GM18868 (cell line): ENCODE results near the gene PIGU.
A peak's percentile ranks its signal among the peaks of the same experiment; 100 is the strongest.
"Not testable (repeated sequence)": the region's sequence is repeated elsewhere in the genome, so short reads cannot be mapped to it uniquely, and the experiment has no call there.

ENCODE experiments used
- ATAC-seq: cut with Tn5 transposase; IDR thresholded peaks from one replicate; pipeline ENCODE4 v1.9.1; 2021; ENCODE audit warnings: mild to moderate bottlenecking, moderate library complexity; ENCODE audit not compliant: unreplicated experiment

Gene PIGU

GRCh38 chr20:34516247-34517113 is 160.4 kb downstream of the PIGU start, which contains the start of gene DYNLRB1:
Gene DYNLRB1 (plus strand): TSS chr20:34516422. CDS start chr20:34516459, 37 bp downstream.
- peak; percentile 77 for ATAC-seq

DNA sequence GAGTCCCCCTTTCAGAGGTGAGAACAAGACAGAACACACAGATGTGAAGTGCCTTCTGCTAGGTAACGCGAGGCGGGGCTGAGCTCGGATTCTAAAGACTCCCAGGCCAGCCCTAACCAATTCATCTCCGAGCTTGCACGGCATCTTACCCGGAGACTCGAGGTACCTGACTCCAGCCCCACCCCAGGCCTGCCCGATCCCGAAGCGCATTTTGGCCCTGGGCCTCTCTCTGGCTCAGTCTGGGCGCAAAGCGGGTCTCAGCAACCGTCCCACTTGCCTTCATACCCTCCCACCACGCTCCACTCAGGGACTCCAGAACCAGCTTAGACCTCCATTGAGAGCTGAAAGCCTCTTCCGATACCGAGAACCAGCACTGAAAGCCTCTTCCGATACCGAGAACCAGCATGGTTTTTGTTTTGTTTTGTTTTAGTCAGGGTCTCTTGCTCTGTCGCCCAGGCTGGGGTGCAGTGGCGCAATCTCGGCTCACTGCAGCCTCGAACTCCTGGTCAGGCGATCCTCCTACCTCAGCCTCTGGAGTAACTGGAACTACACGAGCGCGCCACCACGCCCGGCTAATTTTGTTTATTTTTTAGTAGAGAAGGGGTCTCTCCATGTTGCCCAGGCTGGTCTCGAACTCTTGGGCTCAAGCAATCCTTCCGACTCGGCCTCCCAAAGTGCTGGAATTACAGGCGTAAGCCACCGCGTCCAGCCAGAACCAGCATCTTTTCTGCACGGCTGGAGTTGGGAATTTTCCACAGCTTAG is 161.2 kb downstream of the PIGU start:
- peak; percentile 65 for ATAC-seq

DNA sequence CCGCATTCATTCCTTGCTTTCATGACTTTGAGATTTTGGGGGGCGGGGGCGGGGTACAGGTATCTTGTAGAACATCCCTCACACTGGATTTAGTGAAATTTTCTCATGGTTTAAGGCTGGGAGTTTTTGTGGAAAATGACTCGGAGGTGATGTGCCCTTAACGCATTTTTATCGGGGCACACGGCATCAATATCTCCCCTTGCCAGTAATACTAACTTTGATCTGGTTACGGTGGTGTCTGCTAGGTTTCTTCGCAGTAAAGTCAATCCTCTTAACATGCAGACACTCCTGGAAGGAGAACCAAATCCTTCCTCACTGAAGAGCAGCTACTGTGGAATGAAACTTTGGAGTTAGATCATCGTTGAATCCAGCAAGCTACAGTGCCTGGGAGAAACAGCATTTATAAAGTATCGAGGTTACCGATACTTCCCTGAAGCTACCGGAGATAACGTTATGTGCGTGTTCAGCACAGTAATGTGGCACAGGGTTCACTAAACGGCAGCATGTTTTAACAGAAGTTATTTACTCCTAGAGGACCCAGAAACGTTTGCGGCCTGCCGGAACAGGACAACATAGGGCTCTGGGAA is 161.9 kb downstream of the PIGU start:
- no peak for ATAC-seq

DNA sequence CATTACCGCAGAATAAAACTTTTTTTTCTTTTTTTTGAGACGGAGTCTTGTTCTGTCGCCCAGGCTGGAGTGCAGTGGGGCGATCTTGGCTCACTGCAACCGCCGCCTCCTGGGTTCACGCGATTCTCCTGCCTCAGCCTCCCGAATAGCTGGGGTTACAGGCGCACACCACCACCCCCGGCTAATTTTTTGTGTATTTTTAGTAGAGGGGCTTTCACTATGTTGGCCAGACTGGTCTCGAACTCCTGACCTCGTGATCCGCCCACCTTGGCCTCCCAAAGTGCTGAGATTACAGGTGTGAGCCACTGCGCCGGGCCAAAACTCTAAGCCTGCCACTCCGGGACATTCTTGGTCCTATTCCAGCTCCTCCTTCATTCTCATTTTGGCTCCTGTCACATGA is 162.9 kb downstream of the PIGU start:
- ATAC-seq = not testable (repeated sequence)

GRCh38 chr20:34512955-34513419 is 163.9 kb downstream of the PIGU start:
- ATAC-seq = no peak

DNA sequence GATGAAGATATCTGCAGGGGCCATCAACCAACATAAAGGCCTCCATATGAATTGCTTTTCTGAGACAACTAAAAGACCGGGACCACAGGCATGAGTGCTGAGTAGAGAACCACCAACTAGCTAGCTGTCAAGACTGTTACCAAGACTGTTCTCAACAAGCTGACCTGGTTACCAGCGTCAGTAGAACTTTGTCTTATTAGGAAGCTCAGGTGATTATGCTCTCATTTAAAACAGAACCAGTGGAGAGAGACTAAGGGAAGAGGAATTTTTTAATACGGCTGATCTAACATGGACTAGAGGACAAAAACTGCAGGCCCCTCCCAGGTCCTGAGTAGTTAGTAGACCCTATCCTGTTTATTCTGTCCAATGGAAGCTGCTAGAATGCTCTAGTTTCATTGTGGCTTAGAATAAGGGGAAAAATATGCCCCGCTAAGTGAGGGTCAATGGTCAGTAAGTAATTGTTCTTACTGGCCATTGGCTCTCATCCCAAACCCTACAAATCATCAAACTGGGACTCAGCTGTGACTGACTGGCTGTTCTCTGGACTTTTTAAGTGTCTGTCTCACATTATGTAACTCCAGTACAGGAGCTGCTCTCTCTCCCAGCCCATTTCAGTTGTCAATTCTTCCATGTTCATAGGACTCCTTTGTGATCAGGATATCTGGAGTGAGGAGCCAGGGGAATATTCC is 164.5 kb downstream of the PIGU start:
- no peak for ATAC-seq

GRCh38 chr20:34511891-34512265 is 165.0 kb downstream of the PIGU start:
- ATAC-seq = no peak

DNA sequence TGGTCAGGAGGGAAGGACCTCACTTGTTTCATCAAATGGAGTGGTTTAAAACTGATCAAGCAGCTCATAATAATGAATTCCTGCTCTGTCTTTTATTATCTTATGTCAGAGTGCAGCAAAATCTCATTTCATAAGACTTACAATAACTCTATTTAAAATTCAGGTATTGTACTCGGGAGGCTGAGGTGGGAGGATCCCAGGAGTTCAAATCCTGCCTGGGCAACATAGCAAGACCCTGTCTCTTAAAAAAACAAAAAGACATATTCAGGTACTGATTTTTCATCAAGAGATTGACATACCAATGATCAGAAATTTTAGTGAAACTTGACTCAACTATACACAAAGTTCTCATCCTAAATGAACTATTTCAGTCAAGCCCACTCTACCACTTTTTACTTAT is 166.3 kb downstream of the PIGU start:
- ATAC-seq = no peak
